ENCODE results near the gene ZMYM5.

- TF ChIP-seq CTCF (conservative IDR thresholded peaks at IDR 0.05; ENCODE audit: low read depth, low read length) = no peak
- TF ChIP-seq, protein P1, sequence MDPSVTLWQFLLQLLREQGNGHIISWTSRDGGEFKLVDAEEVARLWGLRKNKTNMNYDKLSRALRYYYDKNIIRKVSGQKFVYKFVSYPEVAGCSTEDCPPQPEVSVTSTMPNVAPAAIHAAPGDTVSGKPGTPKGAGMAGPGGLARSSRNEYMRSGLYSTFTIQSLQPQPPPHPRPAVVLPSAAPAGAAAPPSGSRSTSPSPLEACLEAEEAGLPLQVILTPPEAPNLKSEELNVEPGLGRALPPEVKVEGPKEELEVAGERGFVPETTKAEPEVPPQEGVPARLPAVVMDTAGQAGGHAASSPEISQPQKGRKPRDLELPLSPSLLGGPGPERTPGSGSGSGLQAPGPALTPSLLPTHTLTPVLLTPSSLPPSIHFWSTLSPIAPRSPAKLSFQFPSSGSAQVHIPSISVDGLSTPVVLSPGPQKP (IDR thresholded peaks at IDR 0.05; ENCODE audit: borderline replicate concordance, low read depth, low read length) = no peak
- no peak for TF ChIP-seq SMC3 (IDR thresholded peaks at IDR 0.05; ENCODE audit: low read depth, low read length)
- no peak for TF ChIP-seq POLR2A (IDR thresholded peaks at IDR 0.05; ENCODE audit: low read depth, low read length)
- no peak for TF ChIP-seq NFE2L2 (IDR thresholded peaks at IDR 0.05; ENCODE audit: low read depth, low read length)
- no peak for TF ChIP-seq RAD21 (IDR thresholded peaks at IDR 0.05; ENCODE audit: low read length)
These were observed 752 bp downstream of the ZMYM5 start for GRCh38 chr13:19862481-19863313.

All from IMR-90 (cell line).